ENCODE measurements around the gene MINDY1. TPM values are rescaled to one million over a fixed set of nuclear protein-coding genes. Genes with fewer than 3 reads are reported as not detected.

Gene MINDY1
- total and polyA plus RNA-seq, 9 of the 15 experiments (the other 6 are each of a cell fraction or from before 2014, with no cell fraction given): 0.49 to 11.0 (median 6.0) TPM

DNA sequence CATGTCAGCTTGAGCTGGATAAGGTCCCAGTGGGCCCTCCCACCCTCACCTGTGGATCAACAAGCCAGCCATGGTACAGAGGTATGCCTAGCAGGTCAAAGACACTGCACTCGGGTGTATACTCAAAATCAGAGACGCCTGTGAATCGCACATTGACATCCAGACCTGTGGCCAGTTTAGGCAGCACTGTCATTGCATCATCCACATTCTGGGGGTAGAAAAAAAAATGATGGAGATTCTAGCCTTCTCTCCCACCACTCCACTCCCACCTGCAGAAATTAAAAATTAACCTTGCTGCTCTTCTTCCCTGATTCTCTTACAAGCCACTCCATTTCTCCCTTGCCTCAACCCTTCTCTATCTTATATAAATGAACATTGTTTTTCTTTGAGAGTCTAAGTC is 6.3 kb downstream of the MINDY1 start (continued):
- TF ChIP-seq, protein P1, sequence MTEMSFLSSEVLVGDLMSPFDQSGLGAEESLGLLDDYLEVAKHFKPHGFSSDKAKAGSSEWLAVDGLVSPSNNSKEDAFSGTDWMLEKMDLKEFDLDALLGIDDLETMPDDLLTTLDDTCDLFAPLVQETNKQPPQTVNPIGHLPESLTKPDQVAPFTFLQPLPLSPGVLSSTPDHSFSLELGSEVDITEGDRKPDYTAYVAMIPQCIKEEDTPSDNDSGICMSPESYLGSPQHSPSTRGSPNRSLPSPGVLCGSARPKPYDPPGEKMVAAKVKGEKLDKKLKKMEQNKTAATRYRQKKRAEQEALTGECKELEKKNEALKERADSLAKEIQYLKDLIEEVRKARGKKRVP (CRISPR knock-in tag; IDR thresholded peaks at IDR 0.05): peak; percentile 37; the same call in 1 of the 2 replicates
- TF ChIP-seq CEBPG (CRISPR knock-in tag; IDR thresholded peaks at IDR 0.05) (peak; percentile 85), CEBPG (tag; conservative IDR thresholded peaks at IDR 0.05 in 1 of 2, IDR thresholded peaks at IDR 0.05 in 1 of 2) (peak; percentile 84 to 92), ZSCAN32 (CRISPR knock-in tag; IDR thresholded peaks at IDR 0.05) (0 out of 2 replicates have a peak, but pooled peaks have one; percentile 10), GTF2E2 (tag; IDR thresholded peaks at IDR 0.05) (peak; percentile 37; the same call in 1 of the 2 replicates), MYC (IDR thresholded peaks at IDR 0.05; ENCODE audit: low read depth, low read length) (0 out of 2 replicates have a peak, but pooled peaks have one; percentile 12), MYC (CRISPR knock-in tag; IDR thresholded peaks at IDR 0.05; ENCODE audit: borderline replicate concordance, low read depth) (no peak), SAP30 (IDR thresholded peaks at IDR 0.05; ENCODE audit: borderline replicate concordance, insufficient read depth, low read depth, low read length, poor library complexity, severe bottlenecking) (no peak), ATF7 (IDR thresholded peaks at IDR 0.05) (peak; percentile 43; the same call in 1 of the 2 replicates), MLLT1 (IDR thresholded peaks at IDR 0.05) (0 out of 4 replicates have a peak, but pooled peaks of 1 of the 2 experiments have one; percentile 18), CBX5 (IDR thresholded peaks at IDR 0.05; ENCODE audit: borderline replicate concordance, low read depth) (no peak), MAFF (IDR thresholded peaks at IDR 0.05; ENCODE audit: low read length) (no peak), RBM39 (optimal IDR thresholded peaks at IDR 0.05; ENCODE audit: low read depth, low read length) (no peak), ZNF347 (CRISPR knock-in tag; IDR thresholded peaks at IDR 0.05; ENCODE audit: low read depth) (no peak), ZNF778 (CRISPR knock-in tag; IDR thresholded peaks at IDR 0.05) (no peak), ZBTB17 (CRISPR knock-in tag; IDR thresholded peaks at IDR 0.05) (no peak), HMG20B (CRISPR knock-in tag; IDR thresholded peaks at IDR 0.05) (no peak), ZNF57 (CRISPR knock-in tag; IDR thresholded peaks at IDR 0.05) (no peak)
- TF ChIP-seq, protein P2, sequence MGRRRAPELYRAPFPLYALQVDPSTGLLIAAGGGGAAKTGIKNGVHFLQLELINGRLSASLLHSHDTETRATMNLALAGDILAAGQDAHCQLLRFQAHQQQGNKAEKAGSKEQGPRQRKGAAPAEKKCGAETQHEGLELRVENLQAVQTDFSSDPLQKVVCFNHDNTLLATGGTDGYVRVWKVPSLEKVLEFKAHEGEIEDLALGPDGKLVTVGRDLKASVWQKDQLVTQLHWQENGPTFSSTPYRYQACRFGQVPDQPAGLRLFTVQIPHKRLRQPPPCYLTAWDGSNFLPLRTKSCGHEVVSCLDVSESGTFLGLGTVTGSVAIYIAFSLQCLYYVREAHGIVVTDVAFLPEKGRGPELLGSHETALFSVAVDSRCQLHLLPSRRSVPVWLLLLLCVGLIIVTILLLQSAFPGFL (CRISPR knock-in tag; IDR thresholded peaks at IDR 0.05): no peak
- TF ChIP-seq, protein P3, sequence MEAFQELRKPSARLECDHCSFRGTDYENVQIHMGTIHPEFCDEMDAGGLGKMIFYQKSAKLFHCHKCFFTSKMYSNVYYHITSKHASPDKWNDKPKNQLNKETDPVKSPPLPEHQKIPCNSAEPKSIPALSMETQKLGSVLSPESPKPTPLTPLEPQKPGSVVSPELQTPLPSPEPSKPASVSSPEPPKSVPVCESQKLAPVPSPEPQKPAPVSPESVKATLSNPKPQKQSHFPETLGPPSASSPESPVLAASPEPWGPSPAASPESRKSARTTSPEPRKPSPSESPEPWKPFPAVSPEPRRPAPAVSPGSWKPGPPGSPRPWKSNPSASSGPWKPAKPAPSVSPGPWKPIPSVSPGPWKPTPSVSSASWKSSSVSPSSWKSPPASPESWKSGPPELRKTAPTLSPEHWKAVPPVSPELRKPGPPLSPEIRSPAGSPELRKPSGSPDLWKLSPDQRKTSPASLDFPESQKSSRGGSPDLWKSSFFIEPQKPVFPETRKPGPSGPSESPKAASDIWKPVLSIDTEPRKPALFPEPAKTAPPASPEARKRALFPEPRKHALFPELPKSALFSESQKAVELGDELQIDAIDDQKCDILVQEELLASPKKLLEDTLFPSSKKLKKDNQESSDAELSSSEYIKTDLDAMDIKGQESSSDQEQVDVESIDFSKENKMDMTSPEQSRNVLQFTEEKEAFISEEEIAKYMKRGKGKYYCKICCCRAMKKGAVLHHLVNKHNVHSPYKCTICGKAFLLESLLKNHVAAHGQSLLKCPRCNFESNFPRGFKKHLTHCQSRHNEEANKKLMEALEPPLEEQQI (IDR thresholded peaks at IDR 0.05): no peak
- TF ChIP-seq, protein P4, sequence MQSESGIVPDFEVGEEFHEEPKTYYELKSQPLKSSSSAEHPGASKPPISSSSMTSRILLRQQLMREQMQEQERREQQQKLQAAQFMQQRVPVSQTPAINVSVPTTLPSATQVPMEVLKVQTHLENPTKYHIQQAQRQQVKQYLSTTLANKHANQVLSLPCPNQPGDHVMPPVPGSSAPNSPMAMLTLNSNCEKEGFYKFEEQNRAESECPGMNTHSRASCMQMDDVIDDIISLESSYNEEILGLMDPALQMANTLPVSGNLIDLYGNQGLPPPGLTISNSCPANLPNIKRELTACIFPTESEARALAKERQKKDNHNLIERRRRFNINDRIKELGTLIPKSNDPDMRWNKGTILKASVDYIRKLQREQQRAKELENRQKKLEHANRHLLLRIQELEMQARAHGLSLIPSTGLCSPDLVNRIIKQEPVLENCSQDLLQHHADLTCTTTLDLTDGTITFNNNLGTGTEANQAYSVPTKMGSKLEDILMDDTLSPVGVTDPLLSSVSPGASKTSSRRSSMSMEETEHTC (IDR thresholded peaks at IDR 0.05): no peak

Data from K562 (cell line).